Measurements from ENCODE around the gene GSDME.

The GSDME gene

GRCh38 chr7:24757353-24758275 is at the start of gene GSDME:
Gene GSDME (minus strand): TSS chr7:24757464. CDS start chr7:24749774, 7,690 bp downstream.
- Mint-ChIP-seq H3K36me3 (ENCODE audit: low read depth) (no peaks in the 10 kb centered on the region), H3K4me1 (no peaks in the 10 kb centered on the region)
- TF ChIP-seq CTCF (IDR thresholded peaks at IDR 0.05; ENCODE audit: unreplicated experiment in 3 of 3), result no peak

GRCh38 chr7:24802300-24802699 is 45.0 kb upstream of the GSDME start:
- H3K4me3 Mint-ChIP-seq, result no peak overlapping the region
- H3K27me3 Mint-ChIP-seq (ENCODE audit: low read depth), result no peaks in the 10 kb centered on the region
- no peak overlapping the region for H3K27ac Mint-ChIP-seq
- H3K36me3 Mint-ChIP-seq (ENCODE audit: low read depth), result peaks cover 7% of the 10 kb centered on the region
- H3K4me1 Mint-ChIP-seq, result no peaks in the 10 kb centered on the region
- no peak for TF ChIP-seq CTCF (IDR thresholded peaks at IDR 0.05; ENCODE audit: unreplicated experiment in 3 of 3)
- H3K9me3 Mint-ChIP-seq, result no peaks in the 10 kb centered on the region

More at GRCh38 chr7:24757353-24758275, at the start of gene GSDME:
- Mint-ChIP-seq H3K27me3 (ENCODE audit: low read depth) (peaks cover 28% of the 10 kb centered on the region), H3K4me3 (peak within 1 kb of the TSS; percentile 93 to 95 (median 93)), H3K9me3 (no peaks in the 10 kb centered on the region), H3K27ac (peak within 1 kb of the TSS; percentile 35 to 73 (median 59))

GRCh38 chr7:24801883-24802282 is 44.6 kb upstream of the GSDME start:
- H3K36me3 Mint-ChIP-seq (ENCODE audit: low read depth), result peaks cover 7% of the 10 kb centered on the region

GRCh38 chr7:24800667-24801066 is 43.4 kb upstream of the GSDME start:
- Mint-ChIP-seq H3K36me3 (ENCODE audit: low read depth) (peaks cover 7% of the 10 kb centered on the region), H3K27me3 (ENCODE audit: low read depth) (no peaks in the 10 kb centered on the region), H3K4me3 (no peak overlapping the region), H3K4me1 (no peaks in the 10 kb centered on the region), H3K9me3 (no peaks in the 10 kb centered on the region), H3K27ac (no peak overlapping the region)
- no peak for TF ChIP-seq CTCF (IDR thresholded peaks at IDR 0.05; ENCODE audit: unreplicated experiment in 3 of 3)

More at GRCh38 chr7:24801883-24802282, 44.6 kb upstream of the GSDME start:
- no peak overlapping the region for H3K27ac Mint-ChIP-seq
- no peak overlapping the region for H3K4me3 Mint-ChIP-seq
- H3K4me1 Mint-ChIP-seq, result no peaks in the 10 kb centered on the region
- no peaks in the 10 kb centered on the region for H3K9me3 Mint-ChIP-seq
- H3K27me3 Mint-ChIP-seq (ENCODE audit: low read depth), result no peaks in the 10 kb centered on the region
- no peak for TF ChIP-seq CTCF (IDR thresholded peaks at IDR 0.05; ENCODE audit: unreplicated experiment in 3 of 3)

- no peak for TF ChIP-seq CTCF (IDR thresholded peaks at IDR 0.05; ENCODE audit: unreplicated experiment in 3 of 3)
- no peak overlapping the region for H3K27ac Mint-ChIP-seq
- peaks cover 7% of the 10 kb centered on the region for H3K36me3 Mint-ChIP-seq (ENCODE audit: low read depth)
- no peaks in the 10 kb centered on the region for H3K4me1 Mint-ChIP-seq
- H3K9me3 Mint-ChIP-seq, result no peaks in the 10 kb centered on the region
- H3K27me3 Mint-ChIP-seq (ENCODE audit: low read depth), result no peaks in the 10 kb centered on the region
- H3K4me3 Mint-ChIP-seq, result no peak overlapping the region
Measured at GRCh38 chr7:24800073-24800472, 42.8 kb upstream of the GSDME start.
